Muscle of leg (tissue), 11 donors: ENCODE measurements around the gene SNX5. TPM values are rescaled to one million over a fixed set of nuclear protein-coding genes. Genes with fewer than 3 reads are reported as not detected.

ENCODE experiments used
- DNase-seq: peaks from one replicate; pipeline ENCODE4 v3.0.0; 2013
- H3K27ac ChIP-seq: one replicate; pipeline ENCODE4 v1.5.1; 2013; ENCODE audit warnings: mild to moderate bottlenecking, low read length, control low read depth
- H3K27me3 ChIP-seq: one replicate; pipeline ENCODE4 v1.6.1; 2013; ENCODE audit warnings: low read length; ENCODE audit not compliant: control insufficient read depth, insufficient read depth
- H3K36me3 ChIP-seq: one replicate; pipeline ENCODE4 v1.6.1; 2013; ENCODE audit warnings: low read length; ENCODE audit not compliant: control insufficient read depth, insufficient read depth
- H3K4me1 ChIP-seq: one replicate; pipeline ENCODE4 v1.6.1; 2013; ENCODE audit warnings: low read length; ENCODE audit not compliant: control insufficient read depth, insufficient read depth
- H3K4me3 ChIP-seq: one replicate; pipeline ENCODE4 v1.5.1; 2013; ENCODE audit warnings: low read length, control low read depth
- H3K9me3 ChIP-seq: replicated peaks from 2 replicates; pipeline ENCODE4 v1.6.1; 2013; ENCODE audit warnings: low read depth, low read length; ENCODE audit not compliant: control insufficient read depth
- WGBS: methylation state at CpG from one replicate; pipeline ENCODE4 v1.1.5; 2013; ENCODE audit warnings: missing lambda C conversion rate; ENCODE audit not compliant: insufficient coverage; 5-methylcytosine and 5-hydroxymethylcytosine counted together
- polyA plus RNA-seq, 8 donors: library from polyadenylated mRNA; unstranded; fragments of 120-200 nt; gene quantifications; one replicate each; pipeline versions ENCODE4 v1.2.1 to v1.2.3, GENCODE V29; 2013; ENCODE audit warnings: inconsistent platforms in 1 of 8, low replicate concordance in 1 of 8; ENCODE audit not compliant: insufficient read length in 8 of 8, insufficient read depth in 1 of 8
- total RNA-seq: library from RNA; stranded (reverse); fragments of 120-200 nt; gene quantifications from one replicate; pipeline ENCODE4 v1.2.4, GENCODE V29; 2013

SNX5 gene
- total and polyA plus RNA-seq, 9 donors = 78.9 to 123 (median 107) TPM

- Histone ChIP-seq H3K27me3 (no peaks in the 10 kb centered on the region), H3K4me1 (peaks cover 40% of the 10 kb centered on the region), H3K4me3 (no peak overlapping the region), H3K27ac (no peak overlapping the region), H3K9me3 (no peaks in the 10 kb centered on the region), H3K36me3 (no peaks in the 10 kb centered on the region)
- 76% methylated on average over 3 of the region's 7 CpGs for WGBS
- DNase-seq = peak; percentile 37
Measured at GRCh38 chr20:18009116-18009515, 40.5 kb upstream of the SNX5 start.

- WGBS = 50% methylated on average over 16 of the region's 19 CpGs
Measured at GRCh38 chr20:18007534-18008292, 39.1 kb upstream of the SNX5 start.

GRCh38 chr20:18006684-18007083 lies 38.1 kb upstream of the SNX5 start:
- Histone ChIP-seq H3K36me3 (no peaks in the 10 kb centered on the region), H3K4me1 (peaks cover 48% of the 10 kb centered on the region), H3K9me3 (no peaks in the 10 kb centered on the region), H3K27me3 (no peaks in the 10 kb centered on the region), H3K4me3 (no peak overlapping the region), H3K27ac (no peak overlapping the region)
- WGBS = no CpG with 5 or more reads among the region's 7 CpGs
- no peak for DNase-seq

More at GRCh38 chr20:18007534-18008292, 39.1 kb upstream of the SNX5 start:
- H3K9me3 ChIP-seq = no peaks in the 10 kb centered on the region
- H3K4me1 ChIP-seq = peaks cover 48% of the 10 kb centered on the region
- DNase-seq = peak; percentile 37
- no peak overlapping the region for H3K27ac ChIP-seq
- no peaks in the 10 kb centered on the region for H3K36me3 ChIP-seq
- no peak overlapping the region for H3K4me3 ChIP-seq
- no peaks in the 10 kb centered on the region for H3K27me3 ChIP-seq

- H3K9me3 ChIP-seq = no peaks in the 10 kb centered on the region
- H3K27me3 ChIP-seq = no peaks in the 10 kb centered on the region
- H3K36me3 ChIP-seq = no peaks in the 10 kb centered on the region
- no peak for DNase-seq
- peaks cover 48% of the 10 kb centered on the region for H3K4me1 ChIP-seq
- 92% methylated on average over 3 of the region's 6 CpGs for WGBS
- no peak overlapping the region for H3K4me3 ChIP-seq
- H3K27ac ChIP-seq = peak overlapping the region; percentile 63
Measured at GRCh38 chr20:18005990-18006364, 37.4 kb upstream of the SNX5 start.

GRCh38 chr20:18005170-18005989 lies 36.8 kb upstream of the SNX5 start:
- no peaks in the 10 kb centered on the region for H3K9me3 ChIP-seq
- H3K27ac ChIP-seq = peak overlapping the region; percentile 63
- 72% methylated on average over 12 of the region's 21 CpGs for WGBS
- peaks cover 48% of the 10 kb centered on the region for H3K4me1 ChIP-seq
- no peaks in the 10 kb centered on the region for H3K36me3 ChIP-seq
- no peaks in the 10 kb centered on the region for H3K27me3 ChIP-seq
- DNase-seq = peak; percentile 41
- no peak overlapping the region for H3K4me3 ChIP-seq

- no peak overlapping the region for H3K4me3 ChIP-seq
- DNase-seq = peak; percentile 73
- WGBS = 53% methylated on average over 4 of the region's 8 CpGs
- no peaks in the 10 kb centered on the region for H3K36me3 ChIP-seq
- no peaks in the 10 kb centered on the region for H3K9me3 ChIP-seq
- no peaks in the 10 kb centered on the region for H3K27me3 ChIP-seq
- H3K27ac ChIP-seq = peak overlapping the region; percentile 39
- peaks cover 48% of the 10 kb centered on the region for H3K4me1 ChIP-seq
Measured at GRCh38 chr20:18004384-18005031, 35.9 kb upstream of the SNX5 start.

- Histone ChIP-seq H3K36me3 (no peaks in the 10 kb centered on the region), H3K27me3 (no peaks in the 10 kb centered on the region), H3K4me3 (no peak overlapping the region), H3K4me1 (peaks cover 44% of the 10 kb centered on the region), H3K27ac (peak overlapping the region; percentile 39), H3K9me3 (no peaks in the 10 kb centered on the region)
- DNase-seq = no peak
- 44% methylated on average over 1 of the region's 5 CpGs for WGBS
Measured at GRCh38 chr20:18003897-18004296, 35.3 kb upstream of the SNX5 start.

- Histone ChIP-seq H3K4me1 (peaks cover 26% of the 10 kb centered on the region), H3K9me3 (no peaks in the 10 kb centered on the region), H3K27me3 (no peaks in the 10 kb centered on the region), H3K36me3 (no peaks in the 10 kb centered on the region), H3K4me3 (no peak overlapping the region), H3K27ac (no peak overlapping the region)
- 83% methylated on average over 1 of the region's 10 CpGs for whole genome bisulfite sequencing
- peak; percentile 53 for DNase-seq
Measured at GRCh38 chr20:18001131-18001921, 32.7 kb upstream of the SNX5 start.

- H3K4me3 ChIP-seq = no peak overlapping the region
Measured at GRCh38 chr20:17999566-17999965, 31.0 kb upstream of the SNX5 start.

More at GRCh38 chr20:17999566-17999965, 31.0 kb upstream of the SNX5 start:
- H3K36me3 ChIP-seq = no peaks in the 10 kb centered on the region
- H3K27me3 ChIP-seq = no peaks in the 10 kb centered on the region
- WGBS = 58% methylated on average over 3 of the region's 4 CpGs
- H3K27ac ChIP-seq = no peak overlapping the region
- DNase-seq = no peak
- no peaks in the 10 kb centered on the region for H3K9me3 ChIP-seq
- H3K4me1 ChIP-seq = peaks cover 12% of the 10 kb centered on the region
